Endothelial cell (in vitro differentiated cells): ENCODE measurements around the gene CAMSAP1. TPM values are rescaled to one million over a fixed set of nuclear protein-coding genes. Genes with fewer than 3 reads are reported as not detected.

Experiments
- DNase-seq: peaks from one replicate; pipeline ENCODE4 v3.0.0; 2021; ENCODE audit warnings: low spot score
- H3K27ac Mint-ChIP-seq: one replicate; pipeline ENCODE4 v1.8.0; 2021; ENCODE audit warnings: mixed read lengths, inconsistent platforms; ENCODE audit not compliant: unreplicated experiment
- H3K27me3 Mint-ChIP-seq: one replicate; pipeline ENCODE4 v1.8.0; 2021; ENCODE audit warnings: mild to moderate bottlenecking, moderate library complexity, mixed read lengths, inconsistent platforms; ENCODE audit not compliant: unreplicated experiment
- H3K36me3 Mint-ChIP-seq: one replicate; pipeline ENCODE4 v1.8.0; 2021; ENCODE audit warnings: mild to moderate bottlenecking, low read depth, mixed read lengths, inconsistent platforms; ENCODE audit not compliant: unreplicated experiment
- H3K4me1 Mint-ChIP-seq: one replicate; pipeline ENCODE4 v1.8.0; 2021; ENCODE audit warnings: mild to moderate bottlenecking, mixed read lengths, inconsistent platforms; ENCODE audit not compliant: unreplicated experiment
- H3K4me3 Mint-ChIP-seq: one replicate; pipeline ENCODE4 v1.8.0; 2021; ENCODE audit warnings: mild to moderate bottlenecking, mixed read lengths, inconsistent platforms; ENCODE audit not compliant: unreplicated experiment
- H3K9me3 Mint-ChIP-seq: one replicate; pipeline ENCODE4 v1.8.0; 2021; ENCODE audit warnings: mixed read lengths, inconsistent platforms; ENCODE audit not compliant: unreplicated experiment
- CTCF ChIP-seq: fragments of 200-600 bp; sonication (generic); IDR thresholded peaks from one replicate; pipeline ENCODE4 v1.5.0; 2021; ENCODE audit warnings: antibody characterized with exemption; ENCODE audit not compliant: unreplicated experiment
- total RNA-seq: library from RNA; stranded (reverse); fragmentation: NEBNext Ultra II Directional; extraction: Animal tissue kit (Norgen Biotek cat#: 25700); gene quantifications from one replicate; pipeline ENCODE4 v1.2.1, GENCODE V29; 2021; ENCODE audit not compliant: unreplicated experiment

Gene CAMSAP1
- total RNA-seq, 1 donor from 2014 or later, result 44.7 TPM

- Mint-ChIP-seq H3K27ac (no peak overlapping the region), H3K4me3 (no peak overlapping the region), H3K36me3 (peaks cover 3% of the 10 kb centered on the region), H3K9me3 (no peaks in the 10 kb centered on the region), H3K4me1 (no peaks in the 10 kb centered on the region), H3K27me3 (peaks cover 2% of the 10 kb centered on the region)
- no peak for DNase-seq
- TF ChIP-seq CTCF, result no peak
Observed at GRCh38 chr9:135927195-135928013, 20.1 kb upstream of the CAMSAP1 start.

- H3K27me3 Mint-ChIP-seq, result peaks cover 2% of the 10 kb centered on the region
- no peak overlapping the region for H3K27ac Mint-ChIP-seq
- no peak overlapping the region for H3K4me3 Mint-ChIP-seq
- H3K36me3 Mint-ChIP-seq, result no peaks in the 10 kb centered on the region
- H3K9me3 Mint-ChIP-seq, result no peaks in the 10 kb centered on the region
- DNase-seq, result no peak
- no peaks in the 10 kb centered on the region for H3K4me1 Mint-ChIP-seq
- no peak for TF ChIP-seq CTCF
Observed at GRCh38 chr9:135926402-135927194, 19.3 kb upstream of the CAMSAP1 start.

GRCh38 chr9:135925496-135926133 is 18.3 kb upstream of the CAMSAP1 start:
- H3K4me3 Mint-ChIP-seq, result no peak overlapping the region
- H3K27ac Mint-ChIP-seq, result no peak overlapping the region
- no peaks in the 10 kb centered on the region for H3K9me3 Mint-ChIP-seq
- H3K4me1 Mint-ChIP-seq, result no peaks in the 10 kb centered on the region
- no peaks in the 10 kb centered on the region for H3K36me3 Mint-ChIP-seq
- peaks cover 2% of the 10 kb centered on the region for H3K27me3 Mint-ChIP-seq
- no peak for TF ChIP-seq CTCF
- DNase-seq, result no peak

GRCh38 chr9:135924628-135925338 is 17.4 kb upstream of the CAMSAP1 start:
- Mint-ChIP-seq H3K4me1 (no peaks in the 10 kb centered on the region), H3K36me3 (no peaks in the 10 kb centered on the region), H3K27ac (no peak overlapping the region), H3K4me3 (peak overlapping the region; percentile 27), H3K9me3 (no peaks in the 10 kb centered on the region), H3K27me3 (peaks cover 2% of the 10 kb centered on the region)
- DNase-seq, result no peak
- TF ChIP-seq CTCF, result no peak
